ENCODE data around the gene PGA5.

DNA sequence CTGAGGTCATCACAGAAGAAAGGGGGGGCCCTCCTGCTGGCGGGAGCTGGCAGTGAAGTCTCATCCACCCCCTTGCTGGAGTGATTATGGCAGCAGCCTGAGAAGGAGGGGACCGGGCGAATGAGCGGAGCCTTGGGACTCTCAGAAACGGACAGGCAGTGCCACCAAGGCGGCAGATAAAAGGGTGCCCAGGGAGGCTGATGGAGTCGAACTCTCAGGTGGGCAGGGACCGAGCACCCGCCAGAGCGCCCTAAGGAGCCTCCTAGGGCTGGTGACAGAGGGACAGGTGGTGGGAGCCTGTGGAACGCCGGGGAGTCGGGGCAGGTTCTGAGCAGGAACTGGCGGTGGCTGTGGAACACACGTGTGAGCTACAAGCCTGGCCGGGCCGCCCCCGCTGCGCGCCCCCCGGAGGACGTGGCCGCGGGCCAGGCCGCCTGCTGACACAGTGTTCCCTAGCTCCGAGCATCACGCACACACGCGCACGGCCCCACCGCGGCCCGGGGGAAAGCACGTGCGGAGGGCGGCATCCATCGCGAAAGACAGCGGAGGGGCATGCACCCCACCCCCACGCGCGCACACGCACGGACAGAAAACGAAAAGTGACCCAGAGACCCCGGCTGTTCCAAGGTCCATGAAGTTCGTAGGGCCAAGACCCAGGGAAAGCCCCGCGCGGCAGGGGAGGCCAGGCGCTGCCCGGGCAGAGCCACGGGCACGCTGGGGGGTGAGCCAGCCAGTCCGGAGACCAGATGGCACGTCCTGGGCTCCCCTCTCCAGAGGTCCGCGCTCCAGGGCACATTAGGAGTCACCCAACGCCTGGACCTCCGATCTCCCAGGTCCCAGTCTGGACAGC lies 53.1 kb downstream of the PGA5 start:
- TF ChIP-seq POLR2AphosphoS5 (IDR thresholded peaks at IDR 0.05; ENCODE audit: borderline replicate concordance, low read depth, low read length) = no peak; the same call in 1 of the 2 replicates
- no peak for TF ChIP-seq EZH2 (IDR thresholded peaks at IDR 0.05)

Data from SK-N-MC (cell line).